PC-3 (cell line): ENCODE measurements around the gene LNX2. TPM values are rescaled to one million over a fixed set of nuclear protein-coding genes. Genes with fewer than 3 reads are reported as not detected.

Source experiments
- ATAC-seq: fragments of 200-7000 bp; cut with Tn5 transposase; 2 replicates; pipeline ENCODE4 v1.9.1; 2020; ENCODE audit warnings: mild to moderate bottlenecking, moderate library complexity
- BruUV-seq: library from RNA; stranded (reverse); fragments of 400-500 nt; replicated peaks from 2 replicates; lab custom pipeline; 2021; lab: Mats Ljungman, UMichigan
- CTCF ChIA-PET: fragments of 300-600 bp; sonication (Branson Sonifier 250); formaldehyde crosslinking; loops from one replicate; lab custom pipeline; 2022; ENCODE audit warnings: antibody characterized with exemption; lab: Charles Lee
- POLR2A ChIA-PET: fragments of 300-600 bp; sonication (Branson Sonifier 250); formaldehyde crosslinking; loops from one replicate; lab custom pipeline; 2022; ENCODE audit warnings: antibody characterized with exemption; ENCODE audit not compliant: unreplicated experiment; lab: Charles Lee
- DNase-seq: peaks from one replicate; pipeline ENCODE4 v3.0.0-alpha.2; 2015
- H2AFZ ChIP-seq: fragments of 300-600 bp; sonication (generic); 2 replicates; pipeline ENCODE4 v1.6.0; 2016; ENCODE audit warnings: antibody characterized with exemption, low read length
- H3F3A ChIP-seq: fragments of 300-600 bp; sonication (generic); one replicate; pipeline ENCODE4 v1.6.0; 2017; ENCODE audit warnings: antibody characterized with exemption, low read length, control low read depth, mild to moderate bottlenecking; ENCODE audit not compliant: unreplicated experiment
- H3K27ac ChIP-seq: fragments of 300-600 bp; sonication (generic); 2 replicates; pipeline ENCODE4 v1.5.1; 2016; ENCODE audit warnings: mild to moderate bottlenecking, low read length
- H3K27me3 ChIP-seq: fragments of 300-600 bp; sonication (generic); 2 replicates; pipeline ENCODE4 v1.6.1; 2016; ENCODE audit warnings: low read length, mixed read lengths
- H3K36me3 ChIP-seq: fragments of 300-600 bp; sonication (generic); 2 replicates; pipeline ENCODE4 v1.6.1; 2016; ENCODE audit warnings: low read depth, mixed run types, low read length, mixed read lengths
- H3K4me1 ChIP-seq: fragments of 300-600 bp; sonication (generic); 2 replicates; pipeline ENCODE4 v1.5.1; 2016; ENCODE audit warnings: low read length; ENCODE audit not compliant: insufficient read depth
- H3K4me2 ChIP-seq: fragments of 300-600 bp; sonication (generic); 2 replicates; pipeline ENCODE4 v1.6.0; 2016; ENCODE audit warnings: low read length
- H3K4me3 ChIP-seq: fragments of 300-600 bp; sonication (generic); 2 replicates; pipeline ENCODE4 v1.5.1; 2016; ENCODE audit warnings: mild to moderate bottlenecking, low read length, mixed read lengths
- H3K79me2 ChIP-seq: fragments of 300-600 bp; sonication (generic); 2 replicates; pipeline ENCODE4 v1.6.1; 2017; ENCODE audit warnings: low read length, mixed read lengths
- H3K9ac ChIP-seq: fragments of 300-600 bp; sonication (generic); 2 replicates; pipeline ENCODE4 v1.6.0; 2016; ENCODE audit warnings: mild to moderate bottlenecking, low read length
- H3K9me2 ChIP-seq: fragments of 300-600 bp; sonication (generic); replicated peaks from 2 replicates; pipeline ENCODE4 v1.6.1; 2016; ENCODE audit warnings: mixed run types, low read length, mixed read lengths
- H3K9me3 ChIP-seq: fragments of 300-600 bp; sonication (generic); 2 replicates; pipeline ENCODE4 v1.6.1; 2016; ENCODE audit warnings: low read length, mixed read lengths
- H4K20me1 ChIP-seq: fragments of 300-600 bp; sonication (generic); 2 replicates; pipeline ENCODE4 v1.6.1; 2016; ENCODE audit warnings: low read length, mixed read lengths
- CTCF ChIP-seq: fragments of 300-600 bp; sonication (generic); conservative IDR thresholded peaks from 2 replicates; pipeline ENCODE4 v1.5.1; 2017; ENCODE audit warnings: antibody characterized with exemption, low read depth, mild to moderate bottlenecking, low read length
- EZH2 ChIP-seq: fragments of 300-600 bp; sonication (generic); IDR thresholded peaks from one replicate; pipeline ENCODE4 v1.6.1; 2017; ENCODE audit warnings: antibody characterized with exemption, mild to moderate bottlenecking, low read length; ENCODE audit not compliant: unreplicated experiment
- EZH2phosphoT487 ChIP-seq: fragments of 300-600 bp; sonication (generic); IDR thresholded peaks from 2 replicates; pipeline ENCODE4 v1.6.1; 2018; ENCODE audit warnings: mild to moderate bottlenecking, antibody characterized with exemption, low read length, borderline replicate concordance
- intact Hi-C: fragments of 100-400 bp; cut with micrococcal nuclease; formaldehyde crosslinking; loops from 2 replicates; pipeline ENCODE4 v1.9.0; 2023
- total RNA-seq: library from RNA; depleted of rRNA; stranded (reverse); fragments of >200 nt; gene quantifications from 2 replicates; pipeline ENCODE4 v1.2.3, GENCODE V29; 2014

The LNX2 gene
- total RNA-seq, 1 experiment from 2014 or later, result 6.0 TPM

DNA sequence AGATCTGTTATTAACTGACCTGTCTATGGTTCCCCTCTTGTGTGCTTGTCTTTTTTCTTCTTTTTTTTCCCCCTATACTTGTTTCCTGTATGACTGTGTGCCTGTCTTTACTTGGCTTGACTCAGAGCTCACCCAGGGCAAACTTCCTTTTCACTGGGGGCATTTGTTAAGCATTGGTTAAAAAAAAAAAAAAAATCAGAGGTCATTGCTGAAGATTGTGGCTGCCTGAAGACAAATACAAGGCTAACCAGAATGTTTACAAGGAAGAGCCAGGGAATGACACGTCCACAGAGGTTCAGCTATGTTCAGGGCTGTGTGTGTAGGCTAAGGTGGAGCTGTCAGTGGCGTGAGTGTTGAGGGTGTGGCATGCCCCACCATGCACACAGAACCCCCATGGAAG, 47.1 kb downstream of the LNX2 start:
- H3K9me2 ChIP-seq, result no peaks in the 10 kb centered on the region
- peak overlapping the region; percentile 60 for H2AFZ ChIP-seq
- ATAC-seq (peak; percentile 95), DNase-seq (peak; percentile 80)
- peaks cover under 1% of the 10 kb centered on the region for H3K36me3 ChIP-seq
- CTCF ChIA-PET, result interaction anchor here (0.6 kb wide), 1 partner anchor 198 kb away, joined by 4 read pairs; no protein-coding TSS in a partner anchor
- H3K27ac ChIP-seq, result peak overlapping the region; percentile 78
- H3K79me2 ChIP-seq, result 0 out of 2 replicates have a peak, but pooled peaks cover 7% of the 10 kb centered on the region
- intact Hi-C loops, result no loop called here
- H3F3A ChIP-seq, result no peaks in the 10 kb centered on the region
- peak overlapping the region; percentile 19; the same call in 1 of the 2 replicates for H3K9ac ChIP-seq
- H4K20me1 ChIP-seq, result no peaks in the 10 kb centered on the region
- peak overlapping the region; percentile 36; the same call in 1 of the 2 replicates for H3K4me3 ChIP-seq
- H3K4me2 ChIP-seq, result peak overlapping the region; percentile 71
- H3K27me3 ChIP-seq, result no peaks in the 10 kb centered on the region
- POLR2A ChIA-PET, result no interaction called here
- BruUV-seq, result no TSS peak
- TF ChIP-seq EZH2phosphoT487 (no peak), CTCF (no peak), EZH2 (no peak)
- H3K4me1 ChIP-seq, result peaks cover 30% of the 10 kb centered on the region
- no peaks in the 10 kb centered on the region for H3K9me3 ChIP-seq

GRCh38 chr13:27572234-27572901, 48.0 kb downstream of the LNX2 start:
- H2AFZ ChIP-seq, result no peak overlapping the region
- ATAC-seq (no peak), DNase-seq (no peak)
- peaks cover 3% of the 10 kb centered on the region for H3K36me3 ChIP-seq
- no peaks in the 10 kb centered on the region for H3K27me3 ChIP-seq
- peaks cover 26% of the 10 kb centered on the region for H3K4me1 ChIP-seq
- no peaks in the 10 kb centered on the region for H3F3A ChIP-seq
- CTCF ChIA-PET, result no interaction called here
- peak overlapping the region; percentile 19; the same call in 1 of the 2 replicates for H3K9ac ChIP-seq
- H3K9me3 ChIP-seq, result no peaks in the 10 kb centered on the region
- H4K20me1 ChIP-seq, result no peaks in the 10 kb centered on the region
- no peak overlapping the region for H3K4me3 ChIP-seq
- BruUV-seq, result no TSS peak
- H3K27ac ChIP-seq, result peak overlapping the region; percentile 78
- 0 out of 2 replicates have a peak, but pooled peaks cover 7% of the 10 kb centered on the region for H3K79me2 ChIP-seq
- peak overlapping the region; percentile 71; the same call in 1 of the 2 replicates for H3K4me2 ChIP-seq
- no peaks in the 10 kb centered on the region for H3K9me2 ChIP-seq
- no peak for TF ChIP-seq EZH2phosphoT487
- no peak for TF ChIP-seq CTCF
- no peak for TF ChIP-seq EZH2
- POLR2A ChIA-PET, result no interaction called here
- intact Hi-C loops, result no loop called here

DNA sequence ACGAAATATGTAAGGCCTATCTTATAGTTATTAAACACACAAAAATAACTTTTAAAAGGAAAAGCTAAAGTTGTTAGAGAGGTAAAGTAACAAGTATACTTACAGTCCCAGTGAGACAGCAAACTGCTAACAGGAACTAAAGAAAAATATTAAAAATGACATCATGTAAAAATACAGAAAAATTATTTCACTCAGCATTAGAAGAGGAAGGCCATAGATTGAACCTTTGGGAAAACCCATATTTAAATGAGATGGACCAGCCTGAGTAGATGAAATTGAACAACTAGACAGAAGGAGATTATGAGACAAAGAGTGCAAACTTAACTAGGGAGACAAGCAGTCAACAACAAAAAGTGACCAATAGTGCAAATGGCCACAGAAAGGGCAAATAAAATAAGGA, 49.4 kb downstream of the LNX2 start:
- no peaks in the 10 kb centered on the region for H3F3A ChIP-seq
- H3K4me1 ChIP-seq, result peaks cover 26% of the 10 kb centered on the region
- H3K4me2 ChIP-seq, result no peak overlapping the region
- H3K79me2 ChIP-seq, result 0 out of 2 replicates have a peak, but pooled peaks cover 7% of the 10 kb centered on the region
- H2AFZ ChIP-seq, result no peak overlapping the region
- ATAC-seq (no peak), DNase-seq (no peak)
- H3K36me3 ChIP-seq, result peaks cover 3% of the 10 kb centered on the region
- intact Hi-C loops, result no loop called here
- no peaks in the 10 kb centered on the region for H3K9me3 ChIP-seq
- H3K27me3 ChIP-seq, result no peaks in the 10 kb centered on the region
- H3K9me2 ChIP-seq, result no peaks in the 10 kb centered on the region
- TF ChIP-seq EZH2, result no peak
- TF ChIP-seq CTCF, result no peak
- TF ChIP-seq EZH2phosphoT487, result no peak
- no peaks in the 10 kb centered on the region for H4K20me1 ChIP-seq
- no peak overlapping the region for H3K4me3 ChIP-seq
- no peak overlapping the region for H3K27ac ChIP-seq
- H3K9ac ChIP-seq, result no peak overlapping the region
- CTCF ChIA-PET, result no interaction called here
- POLR2A ChIA-PET, result no interaction called here
- BruUV-seq, result no TSS peak
